Tibial nerve (tissue), 4 donors: Measurements from ENCODE around the gene NAGA. TPM values are rescaled to one million over a fixed set of nuclear protein-coding genes. Genes with fewer than 3 reads are reported as not detected.

ENCODE experiments used
- DNase-seq, 2 donors: peaks; one replicate each; pipeline ENCODE4 v3.0.0-alpha.2; 2019; ENCODE audit warnings: low spot score in 2 of 2
- H3K27ac ChIP-seq, 4 donors: fragments of 200-600 bp; sonication (generic) in 3 of 4; one replicate each; pipeline ENCODE4 v1.5.1; 2017 to 2019; ENCODE audit warnings: mild to moderate bottlenecking in 1 of 4
- H3K27me3 ChIP-seq, 2 donors: fragments of 200-600 bp; sonication (generic) in 1 of 2; one replicate each; pipeline versions ENCODE4 v1.5.1 to v1.6.0; 2017 to 2019
- H3K36me3 ChIP-seq, 3 donors: fragments of 200-600 bp; sonication (generic); one replicate each; pipeline ENCODE4 v1.5.1; 2018 to 2019
- H3K4me1 ChIP-seq, 4 donors: fragments of 200-600 bp; sonication (generic) in 3 of 4; one replicate each; pipeline ENCODE4 v1.5.1; 2017 to 2019
- H3K4me3 ChIP-seq, 4 donors: fragments of 200-600 bp; sonication (generic) in 3 of 4; one replicate each; pipeline ENCODE4 v1.5.1; 2017 to 2019; ENCODE audit warnings: mild to moderate bottlenecking in 1 of 4, moderate library complexity in 1 of 4
- H3K9me3 ChIP-seq, 4 donors: fragments of 200-600 bp; sonication (generic) in 3 of 4; one replicate each; pipeline ENCODE4 v1.5.1; 2017 to 2019
- CTCF ChIP-seq, 5 experiments: fragments of 200-600 bp in 3 of 5; fragments of 450-650 bp in 2 of 5; sonication (generic) in 3 of 5; IDR thresholded peaks; one replicate each; pipeline ENCODE4 v1.5.1; 2016 to 2019; ENCODE audit warnings: antibody characterized with exemption in 5 of 5, mild to moderate bottlenecking in 3 of 5, moderate library complexity in 2 of 5
- EP300 ChIP-seq, 2 donors: sonication (generic); formaldehyde crosslinking; IDR thresholded peaks; one replicate each; pipeline ENCODE4 v1.6.1; 2017; ENCODE audit warnings: antibody characterized with exemption in 2 of 2, mild to moderate bottlenecking in 1 of 2
- POLR2A ChIP-seq, 2 donors: fragments of 450-650 bp; IDR thresholded peaks; one replicate each; pipeline ENCODE4 v1.6.1; 2017; ENCODE audit warnings: antibody characterized with exemption in 2 of 2, mild to moderate bottlenecking in 2 of 2, moderate library complexity in 2 of 2
- WGBS, 2 donors: methylation state at CpG; one replicate each; pipeline ENCODE4 v1.1.5; 2018; 5-methylcytosine and 5-hydroxymethylcytosine counted together
- small RNA-seq: library from RNA; depleted of rRNA; stranded (forward); fragments of <200 nt; gene quantifications from one replicate; pipeline ENCODE3, GENCODE V24; 2016
- total RNA-seq, 4 donors: library from RNA; depleted of rRNA; stranded (reverse); fragments of >200 nt; gene quantifications; one replicate each; pipeline ENCODE4 v1.1.0, GENCODE V29; 2016

NAGA gene
- total RNA-seq, 4 donors from 2014 or later, result 19.9 to 32.9 (median 30.0) TPM

GRCh38 chr22:42018224-42018623 lies 52.4 kb downstream of the NAGA start:
- peaks cover 0 to 7% (median 0%) of the 10 kb centered on the region in 4 donors for H3K9me3 ChIP-seq
- TF ChIP-seq CTCF (IDR thresholded peaks at IDR 0.05) (no peak), EP300 (IDR thresholded peaks at IDR 0.05) (no peak), POLR2A (IDR thresholded peaks at IDR 0.05) (no peak)
- no peaks in the 10 kb centered on the region for H3K27me3 ChIP-seq
- H3K27ac ChIP-seq, result no peak overlapping the region
- H3K4me3 ChIP-seq, result no peak overlapping the region
- DNase-seq, result no peak
- WGBS, 2 donors, result 64 to 77% methylated on average over 1 of the region's 1 CpG
- no peaks in the 10 kb centered on the region for H3K4me1 ChIP-seq
- no peaks in the 10 kb centered on the region for H3K36me3 ChIP-seq

GRCh38 chr22:42016111-42016510 lies 54.5 kb downstream of the NAGA start:
- WGBS, 2 donors, result 74 to 77% methylated on average over 10 of the region's 10 CpGs
- TF ChIP-seq CTCF (IDR thresholded peaks at IDR 0.05), result no peak
- TF ChIP-seq EP300 (IDR thresholded peaks at IDR 0.05), result no peak
- TF ChIP-seq POLR2A (IDR thresholded peaks at IDR 0.05), result no peak
- Histone ChIP-seq H3K9me3 (peaks cover 0 to 24% (median 1%) of the 10 kb centered on the region in 4 donors), H3K27ac (no peak overlapping the region), H3K36me3 (no peaks in the 10 kb centered on the region), H3K4me3 (no peak overlapping the region), H3K27me3 (no peaks in the 10 kb centered on the region), H3K4me1 (no peaks in the 10 kb centered on the region)
- DNase-seq, result no peak

GRCh38 chr22:42013385-42013784 lies 57.2 kb downstream of the NAGA start:
- no peaks in the 10 kb centered on the region for H3K4me1 ChIP-seq
- no peak for DNase-seq
- no peaks in the 10 kb centered on the region for H3K27me3 ChIP-seq
- H3K4me3 ChIP-seq, result no peak overlapping the region
- H3K36me3 ChIP-seq, result no peaks in the 10 kb centered on the region
- no peak overlapping the region for H3K27ac ChIP-seq
- H3K9me3 ChIP-seq, result peaks cover 0 to 48% (median 8%) of the 10 kb centered on the region in 4 donors
- no peak for TF ChIP-seq EP300 (IDR thresholded peaks at IDR 0.05)
- no peak for TF ChIP-seq POLR2A (IDR thresholded peaks at IDR 0.05)
- no peak for TF ChIP-seq CTCF (IDR thresholded peaks at IDR 0.05)
- WGBS, 2 donors, result 66 to 77% methylated on average over 4 of the region's 4 CpGs

- TF ChIP-seq CTCF (IDR thresholded peaks at IDR 0.05), result no peak
- no peak for TF ChIP-seq POLR2A (IDR thresholded peaks at IDR 0.05)
- TF ChIP-seq EP300 (IDR thresholded peaks at IDR 0.05), result no peak
Observed at GRCh38 chr22:42010778-42011177, 59.8 kb downstream of the NAGA start.

More at GRCh38 chr22:42010778-42011177, 59.8 kb downstream of the NAGA start:
- Histone ChIP-seq H3K4me1 (no peaks in the 10 kb centered on the region), H3K4me3 (no peak overlapping the region), H3K27ac (no peak overlapping the region), H3K36me3 (no peaks in the 10 kb centered on the region), H3K9me3 (peaks cover 0 to 58% (median 8%) of the 10 kb centered on the region in 4 donors), H3K27me3 (no peaks in the 10 kb centered on the region)
- WGBS, 2 donors, result 78 to 89% methylated on average over 7 of the region's 7 CpGs
- no peak for DNase-seq

Small RNAs within 50 kb of the gene (small RNA-seq; reads per million reads assigned to genes)
- gene SNORD13P1, result not detected

Other genes with a start within 250 kb of the NAGA start
- gene SREBF2, start 237.7 kb downstream of the NAGA start, total RNA-seq, result 100 to 1,000 TPM in 3 of 4 donors, 10 to 100 TPM in 1; 73.5 to 157 (median 129) TPM
- 1 to 10 TPM in 1 of 4 donors, not detected in 3; 3.3 TPM for gene SHISA8, start 155.7 kb downstream of the NAGA start, total RNA-seq
- gene TNFRSF13C, start 144.0 kb downstream of the NAGA start, total RNA-seq, result under 1 TPM in 1 of 4 donors, not detected in 3; under 0.01 TPM
- gene CENPM, start 123.7 kb downstream of the NAGA start, total RNA-seq, result 1 to 10 TPM in 2 of 4 donors, not detected in 2; 5.0 to 5.1 TPM
- gene SEPTIN3, start 101.4 kb downstream of the NAGA start, total RNA-seq, result 10 to 100 TPM; 24.3 to 37.9 (median 32.8) TPM
- gene WBP2NL, start 72.0 kb downstream of the NAGA start, total RNA-seq, result 1 to 10 TPM; 3.0 to 6.8 (median 3.5) TPM
- gene PHETA2, start 3.4 kb upstream of the NAGA start, total RNA-seq, result 10 to 100 TPM; 13.5 to 21.8 (median 16.0) TPM
- 10 to 100 TPM; 14.1 to 61.8 (median 21.5) TPM for gene SMDT1, start 8.9 kb upstream of the NAGA start, total RNA-seq
- 10 to 100 TPM; 28.2 to 54.6 (median 44.9) TPM for gene NDUFA6, start 20.0 kb upstream of the NAGA start, total RNA-seq
- gene CYP2D6, start 60.0 kb upstream of the NAGA start, total RNA-seq, result 1 to 10 TPM in 1 of 4 donors, under 1 TPM in 3; 0.30 to 1.1 (median 0.61) TPM
- gene TCF20, start 199.8 kb upstream of the NAGA start, total RNA-seq, result 10 to 100 TPM; 17.4 to 28.8 (median 24.7) TPM